OCI-M2 (cell line): ENCODE data around the gene IAPP.
"Not testable (repeated sequence)": the region's sequence is repeated elsewhere in the genome, so short reads cannot be mapped to it uniquely, and the experiment has no call there.

ENCODE experiments used
- DNase-seq: peaks from one replicate; lab custom pipeline; 2025; ENCODE audit not compliant: unreplicated experiment; lab: John Stamatoyannopoulos, UW

The IAPP gene

GRCh38 chr12:21372602-21373001 is at the start of gene IAPP:
Gene IAPP, plus strand, starts transcription at chr12:21372902. Its CDS starts 450 bp downstream, at chr12:21373352.
- DNase-seq = no peak

GRCh38 chr12:21323736-21324135 is 49.0 kb upstream of the IAPP start:
- no peak for DNase-seq

DNA sequence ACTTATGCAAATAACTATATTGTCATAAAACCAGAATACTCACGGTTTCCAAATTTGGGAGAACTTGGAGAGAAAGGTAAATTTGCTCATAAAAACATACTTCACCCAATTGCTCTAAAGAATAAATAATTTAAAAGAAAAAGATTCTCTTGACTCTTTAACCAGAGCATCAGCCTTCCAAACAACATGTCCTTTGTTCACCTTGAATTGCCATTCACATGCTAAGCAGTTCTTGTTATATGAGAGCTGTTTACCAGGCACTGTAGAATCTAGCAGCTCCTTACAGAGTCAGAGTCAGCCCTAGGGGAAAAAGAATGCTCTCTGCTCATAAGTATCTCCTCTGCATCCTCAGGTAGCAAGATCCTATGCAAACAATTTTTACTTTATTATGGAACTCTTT is 48.2 kb upstream of the IAPP start:
- no peak for DNase-seq

GRCh38 chr12:21328578-21328977 is 44.1 kb upstream of the IAPP start:
- DNase-seq = no peak

DNA sequence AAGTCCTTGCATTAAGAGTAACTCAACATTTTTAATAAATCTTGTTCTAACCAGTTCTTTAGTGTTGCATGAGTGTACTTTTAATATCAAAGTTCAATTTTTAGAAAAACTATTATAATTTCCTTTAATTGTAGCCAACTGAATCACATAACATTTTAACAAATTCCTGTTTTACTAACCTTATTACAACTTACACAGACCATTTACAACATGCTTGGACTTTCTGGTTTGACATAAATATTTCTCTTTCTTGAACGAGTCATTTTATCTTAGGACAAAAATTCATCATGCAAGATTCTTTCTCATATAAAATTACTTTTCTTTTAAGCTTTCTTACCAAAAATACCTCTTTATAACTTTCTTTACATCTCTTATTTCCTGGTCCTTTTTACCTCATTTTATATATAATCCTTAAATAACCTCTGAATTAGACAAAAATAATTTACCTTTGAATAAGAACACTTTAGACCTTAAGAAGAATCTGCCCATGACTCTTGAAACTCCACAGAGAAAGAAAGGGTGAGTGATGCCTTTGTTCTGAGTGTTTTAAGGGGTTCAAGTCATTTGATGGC is 41.9 kb upstream of the IAPP start:
- DNase-seq = no peak

- no peak for DNase-seq
These were observed 37.9 kb upstream of the IAPP start, which contains the start of gene SLCO1A2 for GRCh38 chr12:21334771-21335325. Gene SLCO1A2, minus strand, starts transcription at chr12:21334917. Its CDS starts 270 bp downstream, at chr12:21334647.

DNA sequence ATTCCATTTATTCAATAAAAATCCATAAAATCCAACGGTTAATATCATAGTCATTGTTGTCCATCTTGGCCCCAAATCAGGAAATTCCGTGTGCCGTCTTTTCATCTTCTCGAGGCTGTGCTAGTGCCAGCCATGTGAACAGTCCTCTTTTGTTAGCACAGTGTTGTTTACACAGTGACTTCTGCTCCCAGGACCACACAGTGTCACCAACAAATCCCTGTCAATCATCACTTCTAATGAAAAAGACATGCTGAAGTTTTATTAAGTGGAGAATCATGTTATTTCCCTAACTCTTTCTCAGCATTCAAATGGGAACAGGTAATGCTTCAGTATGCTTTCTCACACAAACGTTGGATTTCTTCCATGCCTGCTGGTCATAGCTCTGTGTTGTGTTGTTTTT is 36.0 kb upstream of the IAPP start:
- DNase-seq = no peak

DNA sequence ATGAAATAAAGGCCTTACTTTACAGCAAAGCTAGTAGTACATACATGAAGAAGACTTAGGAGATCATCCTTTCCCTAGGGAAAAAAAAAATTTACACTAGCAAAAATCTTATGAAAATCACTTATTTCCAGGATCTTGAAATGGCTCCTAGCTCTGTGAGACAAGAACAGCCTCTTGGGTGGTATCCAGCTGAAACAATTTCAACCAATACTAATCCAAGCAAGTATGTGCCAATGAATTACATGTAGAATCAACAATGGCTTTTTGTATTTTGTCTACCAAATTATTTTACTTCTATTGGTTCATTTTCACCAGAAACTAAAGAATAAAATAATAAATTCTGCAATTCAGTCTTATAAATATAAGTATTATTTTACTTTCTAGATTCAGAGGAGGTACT is 35.2 kb upstream of the IAPP start:
- no peak for DNase-seq

GRCh38 chr12:21337959-21338744 is 34.5 kb upstream of the IAPP start:
- no peak for DNase-seq

- no peak for DNase-seq
These were observed 32.8 kb upstream of the IAPP start for GRCh38 chr12:21339921-21340320.

- DNase-seq = no peak
These were observed 32.3 kb upstream of the IAPP start for GRCh38 chr12:21340403-21340802.

DNA sequence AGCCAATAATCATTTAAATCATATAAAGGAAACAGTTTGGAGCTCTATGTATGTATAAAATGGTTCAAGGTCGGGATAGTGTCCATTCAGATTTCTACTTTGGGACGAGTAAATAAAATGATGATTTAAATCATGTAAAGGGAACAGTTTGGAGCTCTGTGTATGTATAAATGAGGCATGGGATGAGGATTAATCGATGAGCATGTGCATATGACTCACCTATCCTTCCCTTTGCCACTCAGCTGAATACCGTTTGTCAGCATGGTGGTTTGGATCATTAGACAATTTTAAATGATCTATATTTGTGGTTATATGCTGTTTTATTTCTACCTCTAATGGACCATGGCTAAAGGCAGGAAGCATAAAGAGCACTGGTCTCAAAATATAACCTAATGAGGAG is 30.9 kb upstream of the IAPP start:
- DNase-seq = no peak

DNA sequence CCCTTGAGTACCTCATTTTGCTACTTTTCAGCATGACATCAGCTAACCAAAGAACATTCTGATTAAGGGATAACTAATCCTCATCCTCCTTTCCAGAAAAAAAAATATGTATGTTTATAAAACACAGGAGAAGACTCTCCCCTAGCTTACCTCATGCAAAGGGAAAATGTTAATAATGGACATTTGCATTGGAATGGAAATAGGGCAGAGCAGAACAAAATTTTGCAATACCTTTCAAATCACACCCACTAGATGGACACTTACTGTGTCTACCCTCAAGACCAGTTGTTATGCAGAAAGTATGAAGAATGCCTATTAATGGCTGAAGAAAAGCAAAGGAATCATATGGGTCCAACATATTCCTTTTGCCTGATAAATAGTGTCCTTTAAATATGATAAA is 29.1 kb upstream of the IAPP start:
- DNase-seq = no peak

- DNase-seq = no peak
These were observed 26.0 kb upstream of the IAPP start for GRCh38 chr12:21346542-21347205.

DNA sequence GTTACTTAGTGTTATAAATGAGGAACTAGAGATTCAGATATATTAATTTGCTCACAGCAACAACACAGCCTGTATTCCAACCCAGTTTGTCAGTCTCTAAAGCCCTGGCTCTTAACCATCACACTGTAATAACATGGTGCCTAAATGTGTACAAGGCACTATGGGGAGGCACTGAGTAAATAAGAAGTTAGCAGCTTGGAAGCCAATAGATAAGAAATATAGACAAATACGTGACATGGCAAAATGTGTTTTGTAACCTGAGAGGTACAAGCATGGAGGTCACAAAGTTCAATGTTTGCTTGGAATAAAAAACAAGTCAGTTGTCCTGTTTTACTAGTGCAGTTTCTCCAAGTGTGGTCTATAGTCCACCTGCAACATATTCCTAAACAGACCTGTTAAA is 21.7 kb upstream of the IAPP start:
- no peak for DNase-seq

- DNase-seq = no peak
These were observed 19.2 kb upstream of the IAPP start for GRCh38 chr12:21353487-21353886.

DNA sequence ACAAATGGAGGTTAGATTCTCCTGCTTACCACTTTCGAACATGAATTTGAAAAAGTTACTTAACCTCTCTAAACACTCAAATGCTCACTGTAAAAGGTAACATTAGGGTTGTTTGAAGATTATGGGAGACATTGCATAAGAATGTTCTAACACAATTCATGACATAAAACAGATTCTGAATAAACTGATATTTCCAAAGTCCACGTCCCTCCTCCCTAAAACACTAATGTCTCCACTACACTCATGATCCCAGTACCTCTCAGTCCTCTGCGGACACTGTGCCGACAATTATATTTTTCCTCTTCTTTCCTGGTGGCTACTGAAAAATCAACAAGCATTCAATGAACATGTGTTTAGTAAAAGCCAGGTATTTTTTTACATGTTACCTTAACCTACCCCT is 18.8 kb upstream of the IAPP start:
- no peak for DNase-seq

DNA sequence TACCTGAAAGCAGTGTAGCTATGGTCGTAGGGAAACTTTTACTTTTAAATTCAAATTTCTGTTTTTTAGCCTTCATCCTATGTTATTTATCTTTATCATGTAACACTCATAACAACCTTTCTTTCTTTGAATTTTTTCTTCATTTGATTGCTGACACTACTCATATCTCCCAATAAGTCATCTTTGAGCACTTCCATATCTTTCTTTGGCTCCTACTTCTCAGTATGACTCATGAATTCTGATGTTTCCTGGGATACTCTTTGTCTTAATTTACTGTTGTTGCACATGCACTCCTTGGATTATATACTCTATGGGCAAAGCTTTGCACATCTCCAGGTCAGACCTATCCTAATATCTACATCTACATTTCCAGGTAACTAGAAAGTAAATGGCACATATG is 18.1 kb upstream of the IAPP start:
- no peak for DNase-seq

DNA sequence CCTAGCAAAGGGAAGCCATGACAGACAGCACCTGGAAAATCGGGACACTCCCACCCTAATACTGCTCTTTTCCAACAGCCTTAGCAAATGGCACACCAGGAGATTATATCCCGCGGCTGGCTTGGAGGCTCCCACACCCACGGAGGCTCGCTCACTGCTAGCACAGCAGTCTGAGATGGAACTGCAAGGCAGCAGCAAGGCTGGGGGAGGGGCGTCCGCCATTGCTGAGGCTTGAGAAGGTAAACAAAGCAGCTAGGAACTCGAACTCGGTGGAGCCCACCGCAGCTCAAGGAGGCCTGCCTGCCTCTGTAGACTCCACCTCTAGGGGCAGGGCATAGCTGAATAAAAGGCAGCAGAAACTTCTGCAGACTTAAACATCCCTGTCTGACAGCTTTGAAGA is 12.1 kb upstream of the IAPP start:
- not testable (repeated sequence) for DNase-seq

GRCh38 chr12:21369141-21369980 is 3.3 kb upstream of the IAPP start:
- DNase-seq = no peak

DNA sequence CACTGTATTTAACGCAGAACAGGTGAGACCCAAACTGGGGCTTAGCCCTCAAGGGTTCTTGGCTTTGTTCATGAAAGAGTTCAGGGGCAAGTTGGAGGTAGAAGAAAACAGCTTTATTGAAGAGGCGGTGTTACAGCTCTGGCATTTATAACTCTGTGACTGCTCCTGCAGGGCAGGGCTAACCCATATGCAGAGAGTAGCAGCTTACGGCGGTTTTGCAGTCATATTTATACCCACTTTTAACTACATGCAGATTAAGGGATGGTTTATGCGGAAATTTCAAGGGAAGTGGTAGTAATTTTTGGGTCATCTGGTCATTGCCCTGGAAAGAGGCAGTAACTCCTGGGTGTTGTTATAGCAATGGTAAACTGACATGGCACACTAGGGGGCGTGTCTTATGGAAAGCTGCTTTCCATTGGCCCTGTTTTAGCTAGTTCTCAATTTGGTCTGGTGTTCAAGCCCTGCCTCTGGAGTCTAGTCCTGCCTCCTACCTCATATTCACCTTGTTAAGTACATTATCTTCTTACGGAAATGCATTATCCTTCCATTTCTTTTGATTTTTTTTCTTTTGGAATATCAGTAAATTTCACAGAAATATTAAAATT is 1.8 kb upstream of the IAPP start:
- no peak for DNase-seq
